ENCODE data around the gene MAP2K1.
"Not testable (repeated sequence)": the region's sequence is repeated elsewhere in the genome, so short reads cannot be mapped to it uniquely, and the experiment has no call there.

The MAP2K1 gene

DNA sequence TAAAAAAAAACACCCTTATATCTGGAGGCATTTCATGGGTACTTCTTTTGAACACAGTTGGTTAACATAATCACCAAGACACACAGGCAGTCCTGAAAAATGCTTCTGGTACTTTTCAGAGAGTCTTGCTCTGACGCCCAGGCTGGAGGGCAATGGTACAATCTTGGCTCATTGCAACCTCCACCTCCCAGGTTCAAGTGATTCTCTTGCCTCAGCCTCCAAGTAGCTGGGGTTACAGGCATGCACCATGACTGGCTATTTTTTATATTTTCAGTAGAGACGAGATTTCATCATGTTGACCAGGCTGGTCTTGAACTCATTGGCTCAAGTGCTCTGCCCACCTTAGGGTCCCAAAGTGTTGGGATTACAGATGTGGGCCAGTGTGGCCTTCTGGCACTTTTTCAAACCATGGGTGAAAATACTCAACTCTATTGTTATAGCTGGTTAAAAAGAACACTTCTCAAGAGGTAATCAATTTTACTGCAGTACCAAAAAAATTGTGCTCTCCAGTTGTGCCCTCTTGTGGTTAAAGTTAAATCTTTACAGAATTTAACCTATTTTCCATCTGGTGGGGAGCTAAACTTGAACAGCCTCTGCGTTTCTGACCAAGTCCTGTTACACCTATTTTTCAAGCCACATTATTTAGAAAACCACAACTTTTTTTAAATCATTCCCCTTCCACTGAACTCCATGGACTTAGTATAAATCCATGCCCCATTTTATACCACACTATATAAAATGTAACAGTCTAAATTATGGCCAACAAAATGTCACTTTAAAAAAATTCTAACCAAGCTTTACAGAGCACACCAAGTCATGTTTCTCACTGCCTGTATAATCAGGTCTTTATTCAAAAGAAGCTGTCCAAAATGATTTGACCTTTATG is 112.0 kb downstream of the MAP2K1 start:
- in situ Hi-C loops (cut with MboI; ENCODE audit: low sequenced_read_pairs, unreplicated experiment), result loop anchor here (10.0 kb wide), 1 partner anchor 114 kb away; the partner anchor contains the start of gene MAP2K1
- no peak for DNase-seq (ENCODE audit: low spot score)
- TF ChIP-seq, protein P1, sequence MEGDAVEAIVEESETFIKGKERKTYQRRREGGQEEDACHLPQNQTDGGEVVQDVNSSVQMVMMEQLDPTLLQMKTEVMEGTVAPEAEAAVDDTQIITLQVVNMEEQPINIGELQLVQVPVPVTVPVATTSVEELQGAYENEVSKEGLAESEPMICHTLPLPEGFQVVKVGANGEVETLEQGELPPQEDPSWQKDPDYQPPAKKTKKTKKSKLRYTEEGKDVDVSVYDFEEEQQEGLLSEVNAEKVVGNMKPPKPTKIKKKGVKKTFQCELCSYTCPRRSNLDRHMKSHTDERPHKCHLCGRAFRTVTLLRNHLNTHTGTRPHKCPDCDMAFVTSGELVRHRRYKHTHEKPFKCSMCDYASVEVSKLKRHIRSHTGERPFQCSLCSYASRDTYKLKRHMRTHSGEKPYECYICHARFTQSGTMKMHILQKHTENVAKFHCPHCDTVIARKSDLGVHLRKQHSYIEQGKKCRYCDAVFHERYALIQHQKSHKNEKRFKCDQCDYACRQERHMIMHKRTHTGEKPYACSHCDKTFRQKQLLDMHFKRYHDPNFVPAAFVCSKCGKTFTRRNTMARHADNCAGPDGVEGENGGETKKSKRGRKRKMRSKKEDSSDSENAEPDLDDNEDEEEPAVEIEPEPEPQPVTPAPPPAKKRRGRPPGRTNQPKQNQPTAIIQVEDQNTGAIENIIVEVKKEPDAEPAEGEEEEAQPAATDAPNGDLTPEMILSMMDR (IDR thresholded peaks at IDR 0.05; ENCODE audit: borderline replicate concordance, control extremely low read depth, extremely low read depth, insufficient read depth, missing control alignments), result peak; percentile 25

DNA sequence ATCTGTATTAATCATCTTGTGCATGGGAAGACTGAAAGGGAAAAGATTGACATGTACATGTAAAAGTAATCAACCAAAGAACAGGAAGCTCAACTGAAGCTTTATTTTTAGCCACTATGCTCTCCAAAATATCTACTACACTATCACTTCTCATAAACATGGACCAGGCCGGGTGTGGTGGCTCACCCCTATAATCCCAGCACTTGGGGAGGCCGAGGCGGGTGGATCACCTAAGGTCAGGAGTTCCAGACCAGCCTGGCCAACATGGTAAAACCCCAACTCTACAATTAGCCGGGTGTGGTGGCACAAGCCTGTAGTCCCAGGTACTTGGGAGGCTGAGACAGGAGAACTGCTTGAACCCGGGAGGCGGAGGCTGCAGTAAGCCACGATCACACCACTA is 113.6 kb downstream of the MAP2K1 start:
- DNase-seq (ENCODE audit: low spot score); in situ Hi-C loops (cut with MboI; ENCODE audit: low sequenced_read_pairs, unreplicated experiment): not testable (repeated sequence)

GRCh38 chr15:66502491-66502890 is 115.8 kb downstream of the MAP2K1 start:
- no peak for DNase-seq (ENCODE audit: low spot score)
- TF ChIP-seq, protein P1 (IDR thresholded peaks at IDR 0.05; ENCODE audit: borderline replicate concordance, control extremely low read depth, extremely low read depth, insufficient read depth, missing control alignments), result no peak
- in situ Hi-C loops (cut with MboI; ENCODE audit: low sequenced_read_pairs, unreplicated experiment), result no loop called here

DNA sequence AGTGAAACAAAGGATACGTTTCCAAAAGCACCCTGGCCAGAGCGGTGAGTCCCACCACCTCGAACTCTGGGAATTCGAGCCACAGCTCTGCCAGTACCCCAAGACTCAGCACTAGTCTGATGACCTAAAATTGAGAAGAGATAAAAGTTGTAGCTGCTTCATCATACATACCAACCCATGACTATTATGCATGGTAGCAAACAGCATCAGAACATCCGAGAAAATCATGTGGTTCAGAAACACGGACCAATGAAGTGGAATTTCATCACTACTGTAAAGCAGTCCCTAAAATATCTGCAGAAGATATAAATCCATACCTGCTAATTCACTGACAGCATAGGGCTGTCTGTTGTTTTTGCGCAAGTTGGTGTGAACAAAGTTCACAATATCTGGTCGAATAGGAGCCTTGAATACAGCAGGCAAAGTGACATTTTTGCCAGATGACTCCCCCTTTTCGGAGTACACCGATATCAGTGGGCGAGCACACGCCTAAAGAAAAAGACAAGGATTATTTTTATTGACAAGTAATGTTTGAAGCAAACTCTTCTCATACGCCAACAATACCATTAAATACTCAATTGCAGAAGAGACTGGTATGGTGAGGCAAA is 116.4 kb downstream of the MAP2K1 start:
- in situ Hi-C loops (cut with MboI; ENCODE audit: low sequenced_read_pairs, unreplicated experiment); DNase-seq (ENCODE audit: low spot score): not testable (repeated sequence)

GRCh38 chr15:66503780-66504562 is 117.3 kb downstream of the MAP2K1 start:
- TF ChIP-seq, protein P1 (IDR thresholded peaks at IDR 0.05; ENCODE audit: borderline replicate concordance, control extremely low read depth, extremely low read depth, insufficient read depth, missing control alignments), result no peak
- in situ Hi-C loops (cut with MboI; ENCODE audit: low sequenced_read_pairs, unreplicated experiment), result no loop called here
- no peak for DNase-seq (ENCODE audit: low spot score)

DNA sequence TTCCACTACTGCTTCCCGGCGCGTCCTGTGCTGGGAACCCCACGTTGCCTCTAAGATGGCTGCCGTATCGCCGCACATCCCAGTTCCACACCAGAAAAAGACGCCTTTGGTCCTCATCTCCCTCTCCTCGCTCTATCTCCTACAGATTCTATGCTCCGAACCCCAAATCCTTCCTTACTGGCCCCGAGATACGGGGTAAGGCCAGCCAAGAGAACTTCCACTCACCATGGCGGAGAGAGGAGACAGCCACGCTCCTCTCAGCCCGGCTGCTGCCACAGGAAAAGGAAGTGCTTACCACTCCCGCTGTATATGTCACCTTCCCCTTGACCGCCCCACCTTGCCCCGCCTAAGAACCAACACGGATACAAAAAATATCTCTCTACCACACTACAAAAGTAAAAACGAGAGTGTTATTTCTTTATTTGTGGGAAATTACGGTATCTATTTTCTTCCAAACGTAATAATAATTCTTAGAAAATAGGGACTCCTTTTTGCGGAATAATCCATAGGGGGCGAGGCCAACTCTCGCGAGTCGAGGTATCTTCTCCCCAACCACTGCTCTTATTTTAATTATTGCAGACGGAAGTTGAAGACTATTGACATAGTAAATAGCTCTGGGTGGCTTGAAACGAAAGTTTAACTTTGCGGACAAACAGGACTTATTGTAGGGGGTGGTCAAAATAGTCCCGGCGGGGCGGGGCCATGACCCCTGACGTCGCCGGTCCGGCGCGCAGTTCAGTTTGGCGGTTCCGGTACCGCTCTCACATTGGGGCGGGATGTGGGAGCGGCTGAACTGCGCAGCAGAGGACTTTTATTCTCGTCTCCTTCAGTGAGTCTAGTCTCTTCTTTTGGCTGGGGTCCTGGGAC is 118.1 kb downstream of the MAP2K1 start, which contains the start of the genes RPL4 and ZWILCH:
RPL4 (minus strand) TSS at position 293 of the 867 bp plus-strand sequence; CDS start at position 228, 65 bp downstream.
ZWILCH (plus strand) TSS at position 764 of the 867 bp plus-strand sequence; CDS start at position 777, 13 bp downstream.
- in situ Hi-C loops (cut with MboI; ENCODE audit: low sequenced_read_pairs, unreplicated experiment), result no loop called here
- DNase-seq (ENCODE audit: low spot score), result peak; percentile 82
- TF ChIP-seq, protein P1 (IDR thresholded peaks at IDR 0.05; ENCODE audit: borderline replicate concordance, control extremely low read depth, extremely low read depth, insufficient read depth, missing control alignments), result no peak

- DNase-seq (ENCODE audit: low spot score), result no peak
- in situ Hi-C loops (cut with MboI; ENCODE audit: low sequenced_read_pairs, unreplicated experiment), result no loop called here
These were observed 118.7 kb downstream of the MAP2K1 start for GRCh38 chr15:66505430-66505811.

More at GRCh38 chr15:66505430-66505811, 118.7 kb downstream of the MAP2K1 start:
- TF ChIP-seq, protein P1 (IDR thresholded peaks at IDR 0.05; ENCODE audit: borderline replicate concordance, control extremely low read depth, extremely low read depth, insufficient read depth, missing control alignments), result no peak

Data from GM13976 (cell line).